MCF 10A (cell line): ENCODE results near the gene GABRR2. TPM values are rescaled to one million over a fixed set of nuclear protein-coding genes. Genes with fewer than 3 reads are reported as not detected.

ENCODE experiments used
- BruUV-seq: library from RNA; stranded (reverse); fragments of 400-500 nt; replicated peaks from 2 replicates; lab custom pipeline; 2021; lab: Mats Ljungman, UMichigan
- CTCF ChIA-PET: fragments of 300-600 bp; sonication (Branson Sonifier 250); formaldehyde crosslinking; extraction: SDS; loops from one replicate; lab custom pipeline; 2021; ENCODE audit warnings: antibody characterized with exemption, inconsistent platforms; lab: Yijun Ruan, JAX
- POLR2A ChIA-PET: fragments of 300-600, 350-650 bp; sonication (Branson Sonifier 250); formaldehyde crosslinking; extraction: SDS; loops from one replicate; lab custom pipeline; 2020; ENCODE audit warnings: antibody characterized with exemption, inconsistent platforms; lab: Yijun Ruan, JAX
- DNase-seq: peaks from one replicate; pipeline ENCODE4 v3.0.0-alpha.2; 2018; ENCODE audit not compliant: unreplicated experiment
- H3K27ac Mint-ChIP-seq: one replicate; pipeline ENCODE4 v1.8.0; 2022; ENCODE audit warnings: mild to moderate bottlenecking, low read depth, mixed read lengths; ENCODE audit not compliant: unreplicated experiment
- H3K27me3 Mint-ChIP-seq: one replicate; pipeline ENCODE4 v1.8.0; 2022; ENCODE audit warnings: mixed read lengths; ENCODE audit not compliant: insufficient read depth, unreplicated experiment
- H3K36me3 Mint-ChIP-seq: one replicate; pipeline ENCODE4 v1.8.0; 2022; ENCODE audit warnings: mild to moderate bottlenecking, moderate library complexity, mixed read lengths; ENCODE audit not compliant: insufficient read depth, unreplicated experiment
- H3K4me1 Mint-ChIP-seq: one replicate; pipeline ENCODE4 v1.8.0; 2022; ENCODE audit warnings: mixed read lengths; ENCODE audit not compliant: insufficient read depth, unreplicated experiment
- H3K4me3 Mint-ChIP-seq: one replicate; pipeline ENCODE4 v1.8.0; 2022; ENCODE audit warnings: mild to moderate bottlenecking, moderate library complexity, mixed read lengths; ENCODE audit not compliant: unreplicated experiment
- H3K9me3 Mint-ChIP-seq: one replicate; pipeline ENCODE4 v1.8.0; 2022; ENCODE audit warnings: mixed read lengths; ENCODE audit not compliant: unreplicated experiment
- intact Hi-C: fragments of 100-400 bp; cut with micrococcal nuclease; formaldehyde crosslinking; loops from 2 replicates; pipeline ENCODE4 v1.14.1; 2022
- total RNA-seq: library from RNA; stranded (reverse); gene quantifications from 2 replicates; pipeline ENCODE4 v1.2.3, GENCODE V29; 2022
- TF ChIP-seq, protein P1 (sequence below): fragments of 200-600 bp; IDR thresholded peaks from one replicate; pipeline ENCODE4 v1.8.0; 2022; ENCODE audit warnings: antibody characterized with exemption, mild to moderate bottlenecking; ENCODE audit not compliant: unreplicated experiment

The GABRR2 gene
- total RNA-seq, 1 experiment from 2014 or later: not detected

GRCh38 chr6:89260832-89261231 is 54.3 kb downstream of the GABRR2 start:
- Mint-ChIP-seq H3K36me3 (no peaks in the 10 kb centered on the region), H3K4me3 (no peak overlapping the region), H3K27ac (no peak overlapping the region), H3K9me3 (no peaks in the 10 kb centered on the region), H3K27me3 (peaks cover 11% of the 10 kb centered on the region), H3K4me1 (no peaks in the 10 kb centered on the region)
- CTCF ChIA-PET: no interaction called here
- TF ChIP-seq, protein P1, sequence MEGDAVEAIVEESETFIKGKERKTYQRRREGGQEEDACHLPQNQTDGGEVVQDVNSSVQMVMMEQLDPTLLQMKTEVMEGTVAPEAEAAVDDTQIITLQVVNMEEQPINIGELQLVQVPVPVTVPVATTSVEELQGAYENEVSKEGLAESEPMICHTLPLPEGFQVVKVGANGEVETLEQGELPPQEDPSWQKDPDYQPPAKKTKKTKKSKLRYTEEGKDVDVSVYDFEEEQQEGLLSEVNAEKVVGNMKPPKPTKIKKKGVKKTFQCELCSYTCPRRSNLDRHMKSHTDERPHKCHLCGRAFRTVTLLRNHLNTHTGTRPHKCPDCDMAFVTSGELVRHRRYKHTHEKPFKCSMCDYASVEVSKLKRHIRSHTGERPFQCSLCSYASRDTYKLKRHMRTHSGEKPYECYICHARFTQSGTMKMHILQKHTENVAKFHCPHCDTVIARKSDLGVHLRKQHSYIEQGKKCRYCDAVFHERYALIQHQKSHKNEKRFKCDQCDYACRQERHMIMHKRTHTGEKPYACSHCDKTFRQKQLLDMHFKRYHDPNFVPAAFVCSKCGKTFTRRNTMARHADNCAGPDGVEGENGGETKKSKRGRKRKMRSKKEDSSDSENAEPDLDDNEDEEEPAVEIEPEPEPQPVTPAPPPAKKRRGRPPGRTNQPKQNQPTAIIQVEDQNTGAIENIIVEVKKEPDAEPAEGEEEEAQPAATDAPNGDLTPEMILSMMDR: no peak
- POLR2A ChIA-PET: no interaction called here
- peak; percentile 11 for DNase-seq
- intact Hi-C loops: no loop called here
- no TSS peak for BruUV-seq

DNA sequence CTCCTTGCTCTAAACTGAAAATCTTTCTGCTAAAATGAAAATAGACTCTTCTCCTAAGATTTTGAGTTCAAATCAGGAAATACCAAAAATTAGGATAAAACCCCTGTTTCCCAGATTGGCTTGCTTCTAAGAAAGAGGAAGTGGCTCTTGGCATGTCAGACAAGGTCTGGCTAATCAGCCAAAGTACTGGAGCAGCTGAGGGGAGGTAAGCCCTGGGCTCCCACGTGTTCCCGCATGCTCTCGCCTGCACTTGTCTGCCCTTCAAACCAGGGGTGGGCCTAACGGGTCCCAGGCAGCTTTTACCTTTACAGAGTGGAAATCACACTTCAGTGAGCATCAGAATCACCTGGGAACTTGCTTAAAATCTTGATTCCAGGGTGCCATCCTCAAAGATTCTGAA is 54.8 kb downstream of the GABRR2 start:
- H3K27me3 Mint-ChIP-seq: peaks cover 6% of the 10 kb centered on the region
- H3K4me3 Mint-ChIP-seq: no peak overlapping the region
- ChIA-PET CTCF (no interaction called here), POLR2A (no interaction called here)
- H3K9me3 Mint-ChIP-seq: no peaks in the 10 kb centered on the region
- DNase-seq: no peak
- intact Hi-C loops: no loop called here
- H3K27ac Mint-ChIP-seq: no peak overlapping the region
- TF ChIP-seq, protein P1: no peak
- no peaks in the 10 kb centered on the region for H3K4me1 Mint-ChIP-seq
- no peaks in the 10 kb centered on the region for H3K36me3 Mint-ChIP-seq
- no TSS peak for BruUV-seq

DNA sequence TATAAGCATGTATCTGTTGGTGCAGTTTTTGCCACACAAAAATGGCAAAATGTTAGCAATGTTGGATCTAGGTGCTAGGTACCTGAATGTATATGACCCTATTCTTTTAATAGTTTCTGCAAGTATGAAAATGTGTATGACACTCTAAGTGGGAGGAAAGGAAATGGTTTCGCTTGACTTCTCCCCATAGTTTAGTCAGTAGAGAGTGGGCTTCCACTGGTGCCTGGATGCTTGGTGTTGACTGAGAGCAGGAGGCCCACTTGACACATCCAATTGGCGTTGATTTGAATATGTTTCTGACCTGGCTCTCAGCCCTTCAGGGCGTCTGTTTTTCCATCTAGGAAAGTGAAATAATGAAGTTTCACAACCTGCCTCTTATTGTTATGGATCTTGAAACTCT is 56.2 kb downstream of the GABRR2 start:
- Mint-ChIP-seq H3K36me3 (no peaks in the 10 kb centered on the region), H3K4me3 (no peak overlapping the region), H3K27ac (no peak overlapping the region), H3K4me1 (no peaks in the 10 kb centered on the region), H3K9me3 (no peaks in the 10 kb centered on the region), H3K27me3 (peaks cover 8% of the 10 kb centered on the region)
- ChIA-PET POLR2A (no interaction called here), CTCF (no interaction called here)
- intact Hi-C loops: no loop called here
- no TSS peak for BruUV-seq
- TF ChIP-seq, protein P1: no peak
- DNase-seq: no peak

- intact Hi-C loops: no loop called here
- TF ChIP-seq, protein P1: no peak
- POLR2A ChIA-PET: no interaction called here
- peaks cover 19% of the 10 kb centered on the region for H3K27me3 Mint-ChIP-seq
- H3K9me3 Mint-ChIP-seq: no peaks in the 10 kb centered on the region
- no peaks in the 10 kb centered on the region for H3K36me3 Mint-ChIP-seq
- CTCF ChIA-PET: interaction anchor here (1.0 kb wide), 1 partner anchor 16 kb away, joined by 7 read pairs; no protein-coding TSS in a partner anchor
- peaks cover 5% of the 10 kb centered on the region for H3K4me1 Mint-ChIP-seq
- no peak overlapping the region for H3K27ac Mint-ChIP-seq
- no TSS peak for BruUV-seq
- H3K4me3 Mint-ChIP-seq: no peak overlapping the region
- no peak for DNase-seq
Measured at GRCh38 chr6:89257781-89258180, 57.3 kb downstream of the GABRR2 start.
